NCI-H146 (cell line): ENCODE results near the gene RCCD1.
"Not testable (repeated sequence)": the region's sequence is repeated elsewhere in the genome, so short reads cannot be mapped to it uniquely, and the experiment has no call there.

ENCODE experiments used
- DNase-seq: peaks from one replicate; lab custom pipeline; 2025; lab: John Stamatoyannopoulos, UW

RCCD1 gene

GRCh38 chr15:90954712-90955623 lies at the start of gene RCCD1:
RCCD1 (plus strand) TSS chr15:90954884; CDS start chr15:90956735, 1,851 bp downstream.
- peak; percentile 91 for DNase-seq

- no peak for DNase-seq
Observed at GRCh38 chr15:90905306-90906180, 49.1 kb upstream of the RCCD1 start.

- DNase-seq = no peak
Observed at GRCh38 chr15:90906181-90906849, 48.4 kb upstream of the RCCD1 start.

- no peak for DNase-seq
Observed at GRCh38 chr15:90907051-90907660, 47.5 kb upstream of the RCCD1 start.

- DNase-seq = no peak
Observed at GRCh38 chr15:90907838-90908507, 46.7 kb upstream of the RCCD1 start.

- not testable (repeated sequence) for DNase-seq
Observed at GRCh38 chr15:90909449-90909848, 45.2 kb upstream of the RCCD1 start.

- DNase-seq = no peak
Observed at GRCh38 chr15:90909976-90910375, 44.7 kb upstream of the RCCD1 start.

GRCh38 chr15:90910441-90911301 lies 44.0 kb upstream of the RCCD1 start:
- no peak for DNase-seq

GRCh38 chr15:90911302-90911623 lies 43.4 kb upstream of the RCCD1 start:
- DNase-seq = no peak

GRCh38 chr15:90911906-90912769 lies 42.5 kb upstream of the RCCD1 start:
- no peak for DNase-seq

- no peak for DNase-seq
Observed at GRCh38 chr15:90912770-90913075, 42.0 kb upstream of the RCCD1 start.

- DNase-seq = no peak
Observed at GRCh38 chr15:90913398-90913944, 41.2 kb upstream of the RCCD1 start.

- DNase-seq = no peak
Observed at GRCh38 chr15:90914305-90915080, 40.2 kb upstream of the RCCD1 start.

GRCh38 chr15:90915216-90915807 lies 39.4 kb upstream of the RCCD1 start:
- no peak for DNase-seq

GRCh38 chr15:90915808-90916440 lies 38.8 kb upstream of the RCCD1 start:
- no peak for DNase-seq

- no peak for DNase-seq
Observed at GRCh38 chr15:90916461-90916860, 38.2 kb upstream of the RCCD1 start.

- DNase-seq = no peak
Observed at GRCh38 chr15:90917569-90917968, 37.1 kb upstream of the RCCD1 start.
